GM23338 (cell line): ENCODE results near the gene FBXO38.

Experiments
- CREB1 ChIP-seq: fragments of 250-450 bp; sonication (Bioruptor Pico); IDR thresholded peaks from 2 replicates; pipeline ENCODE4 v1.5.0; 2020; ENCODE audit warnings: low read depth, mild to moderate bottlenecking, moderate library complexity
- EZH2phosphoT487 ChIP-seq: fragments of 200-600 bp; sonication (generic); IDR thresholded peaks from one replicate; pipeline ENCODE4 v1.8.1; 2018; ENCODE audit warnings: antibody characterized with exemption; ENCODE audit not compliant: unreplicated experiment
- NANOG ChIP-seq: IDR thresholded peaks from 2 replicates; pipeline ENCODE4 v1.6.1; 2016; ENCODE audit warnings: antibody characterized with exemption, borderline replicate concordance
- TF ChIP-seq, protein P1 (sequence below), 2 experiments: fragments of 200-600 bp in 1 of 2; sonication (generic) in 1 of 2; conservative IDR thresholded peaks; 2 replicates each; pipeline versions ENCODE4 v1.5.1 to v1.6.1; 2016 to 2017; ENCODE audit warnings: antibody characterized with exemption in 2 of 2, low read depth in 2 of 2, mild to moderate bottlenecking in 2 of 2, moderate library complexity in 1 of 2
- TF ChIP-seq, protein P2 (sequence below): IDR thresholded peaks from one replicate; pipeline ENCODE4 v1.6.1; 2018; ENCODE audit warnings: antibody characterized with exemption; ENCODE audit not compliant: unreplicated experiment

GRCh38 chr5:148347706-148348105 is 36.1 kb upstream of the FBXO38 start:
- TF ChIP-seq, protein P1, sequence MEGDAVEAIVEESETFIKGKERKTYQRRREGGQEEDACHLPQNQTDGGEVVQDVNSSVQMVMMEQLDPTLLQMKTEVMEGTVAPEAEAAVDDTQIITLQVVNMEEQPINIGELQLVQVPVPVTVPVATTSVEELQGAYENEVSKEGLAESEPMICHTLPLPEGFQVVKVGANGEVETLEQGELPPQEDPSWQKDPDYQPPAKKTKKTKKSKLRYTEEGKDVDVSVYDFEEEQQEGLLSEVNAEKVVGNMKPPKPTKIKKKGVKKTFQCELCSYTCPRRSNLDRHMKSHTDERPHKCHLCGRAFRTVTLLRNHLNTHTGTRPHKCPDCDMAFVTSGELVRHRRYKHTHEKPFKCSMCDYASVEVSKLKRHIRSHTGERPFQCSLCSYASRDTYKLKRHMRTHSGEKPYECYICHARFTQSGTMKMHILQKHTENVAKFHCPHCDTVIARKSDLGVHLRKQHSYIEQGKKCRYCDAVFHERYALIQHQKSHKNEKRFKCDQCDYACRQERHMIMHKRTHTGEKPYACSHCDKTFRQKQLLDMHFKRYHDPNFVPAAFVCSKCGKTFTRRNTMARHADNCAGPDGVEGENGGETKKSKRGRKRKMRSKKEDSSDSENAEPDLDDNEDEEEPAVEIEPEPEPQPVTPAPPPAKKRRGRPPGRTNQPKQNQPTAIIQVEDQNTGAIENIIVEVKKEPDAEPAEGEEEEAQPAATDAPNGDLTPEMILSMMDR (conservative IDR thresholded peaks at IDR 0.05; ENCODE audit: low read depth in 2 of 2) = no peak
- TF ChIP-seq NANOG = no peak
- no peak for TF ChIP-seq EZH2phosphoT487
- TF ChIP-seq, protein P2, sequence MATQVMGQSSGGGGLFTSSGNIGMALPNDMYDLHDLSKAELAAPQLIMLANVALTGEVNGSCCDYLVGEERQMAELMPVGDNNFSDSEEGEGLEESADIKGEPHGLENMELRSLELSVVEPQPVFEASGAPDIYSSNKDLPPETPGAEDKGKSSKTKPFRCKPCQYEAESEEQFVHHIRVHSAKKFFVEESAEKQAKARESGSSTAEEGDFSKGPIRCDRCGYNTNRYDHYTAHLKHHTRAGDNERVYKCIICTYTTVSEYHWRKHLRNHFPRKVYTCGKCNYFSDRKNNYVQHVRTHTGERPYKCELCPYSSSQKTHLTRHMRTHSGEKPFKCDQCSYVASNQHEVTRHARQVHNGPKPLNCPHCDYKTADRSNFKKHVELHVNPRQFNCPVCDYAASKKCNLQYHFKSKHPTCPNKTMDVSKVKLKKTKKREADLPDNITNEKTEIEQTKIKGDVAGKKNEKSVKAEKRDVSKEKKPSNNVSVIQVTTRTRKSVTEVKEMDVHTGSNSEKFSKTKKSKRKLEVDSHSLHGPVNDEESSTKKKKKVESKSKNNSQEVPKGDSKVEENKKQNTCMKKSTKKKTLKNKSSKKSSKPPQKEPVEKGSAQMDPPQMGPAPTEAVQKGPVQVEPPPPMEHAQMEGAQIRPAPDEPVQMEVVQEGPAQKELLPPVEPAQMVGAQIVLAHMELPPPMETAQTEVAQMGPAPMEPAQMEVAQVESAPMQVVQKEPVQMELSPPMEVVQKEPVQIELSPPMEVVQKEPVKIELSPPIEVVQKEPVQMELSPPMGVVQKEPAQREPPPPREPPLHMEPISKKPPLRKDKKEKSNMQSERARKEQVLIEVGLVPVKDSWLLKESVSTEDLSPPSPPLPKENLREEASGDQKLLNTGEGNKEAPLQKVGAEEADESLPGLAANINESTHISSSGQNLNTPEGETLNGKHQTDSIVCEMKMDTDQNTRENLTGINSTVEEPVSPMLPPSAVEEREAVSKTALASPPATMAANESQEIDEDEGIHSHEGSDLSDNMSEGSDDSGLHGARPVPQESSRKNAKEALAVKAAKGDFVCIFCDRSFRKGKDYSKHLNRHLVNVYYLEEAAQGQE = no peak
- TF ChIP-seq CREB1 (CRISPR knock-in tag) = no peak
